GM18951 (cell line): ENCODE data around the gene CDK15.

ENCODE experiments used
- POLR2A ChIP-seq: IDR thresholded peaks from 4 replicates; pipeline ENCODE4 v1.6.1; 2011; ENCODE audit warnings: mild to moderate bottlenecking; ENCODE audit not compliant: insufficient read length, insufficient read depth; ENCODE audit errors: extremely low read depth
- in situ Hi-C: fragments of 300-500 bp; cut with MboI; formaldehyde crosslinking; loops from one replicate; pipeline ENCODE4 v1.12.0; 2022; ENCODE audit warnings: low sequenced_read_pairs, mixed read lengths, inconsistent platforms; ENCODE audit not compliant: unreplicated experiment

Gene CDK15

DNA sequence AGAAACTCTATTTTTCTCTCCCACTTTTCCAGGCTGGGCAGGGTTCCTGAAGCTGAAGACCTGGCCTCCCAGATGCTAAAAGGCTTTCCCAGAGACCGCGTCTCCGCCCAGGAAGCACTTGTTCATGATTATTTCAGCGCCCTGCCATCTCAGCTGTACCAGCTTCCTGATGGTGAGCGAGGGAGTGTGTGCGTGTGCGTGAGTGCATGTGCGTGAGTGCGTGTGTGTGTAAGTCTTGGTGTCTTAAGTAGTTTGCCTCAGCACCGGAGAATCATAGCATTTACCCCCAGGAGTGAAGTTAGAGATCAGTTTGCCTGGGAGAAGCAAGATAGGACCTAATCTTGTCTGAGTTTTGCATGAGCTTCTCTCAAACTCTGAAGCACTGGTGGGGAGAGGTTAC, 73.7 kb downstream of the CDK15 start:
- TF ChIP-seq POLR2A: no peak
- in situ Hi-C loops: no loop called here

DNA sequence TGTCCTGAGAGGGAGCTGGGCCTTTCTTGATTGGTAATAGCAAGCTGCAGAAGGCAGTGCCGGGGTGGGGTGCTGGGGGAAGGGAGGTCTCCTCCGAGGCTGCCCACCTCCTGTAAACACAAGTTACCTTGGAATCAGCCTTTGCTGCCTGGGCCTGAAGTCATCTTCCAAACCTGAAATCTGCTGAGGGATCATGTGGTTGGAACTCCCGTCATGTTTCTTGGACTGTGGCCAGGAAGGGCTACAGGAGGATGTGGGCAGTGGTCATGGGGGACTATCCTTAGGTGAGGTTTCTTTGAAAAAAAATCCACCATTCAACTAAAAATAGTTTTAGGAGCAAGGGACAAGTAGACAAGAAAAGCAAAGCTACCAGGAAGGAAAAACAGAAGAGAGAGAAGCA, 74.2 kb downstream of the CDK15 start:
- in situ Hi-C loops: no loop called here
- TF ChIP-seq POLR2A: no peak

DNA sequence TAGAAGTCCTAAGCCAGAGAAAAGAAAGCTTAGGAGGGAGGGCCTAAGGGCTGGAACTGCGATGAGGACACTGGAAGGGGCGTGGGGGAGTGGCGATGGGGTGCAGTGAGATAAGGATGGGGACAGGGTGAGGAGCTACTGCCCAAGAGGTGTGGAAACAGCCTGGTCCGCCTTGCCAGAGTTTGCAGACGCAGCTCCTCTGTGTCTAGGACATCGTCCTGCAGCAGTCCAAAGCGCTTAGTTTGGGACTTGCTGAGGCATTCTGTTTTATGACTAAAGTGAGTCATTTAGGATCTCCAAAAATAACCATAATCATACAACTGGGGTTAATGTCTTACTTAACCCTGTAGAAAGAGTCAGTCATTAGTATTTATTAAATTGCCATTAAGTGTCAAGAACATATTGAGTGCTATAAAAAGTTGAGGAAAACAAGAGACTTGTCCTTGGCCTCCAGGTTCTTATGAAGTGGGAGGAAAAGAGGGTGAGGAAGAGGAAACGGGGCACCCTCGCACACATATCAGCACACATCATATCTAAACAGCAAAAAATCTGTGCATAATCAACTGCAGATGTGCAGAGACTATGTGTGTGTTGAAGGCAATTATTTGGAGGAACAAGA, 74.8 kb downstream of the CDK15 start:
- TF ChIP-seq POLR2A: peak; percentile 42
- in situ Hi-C loops: no loop called here

DNA sequence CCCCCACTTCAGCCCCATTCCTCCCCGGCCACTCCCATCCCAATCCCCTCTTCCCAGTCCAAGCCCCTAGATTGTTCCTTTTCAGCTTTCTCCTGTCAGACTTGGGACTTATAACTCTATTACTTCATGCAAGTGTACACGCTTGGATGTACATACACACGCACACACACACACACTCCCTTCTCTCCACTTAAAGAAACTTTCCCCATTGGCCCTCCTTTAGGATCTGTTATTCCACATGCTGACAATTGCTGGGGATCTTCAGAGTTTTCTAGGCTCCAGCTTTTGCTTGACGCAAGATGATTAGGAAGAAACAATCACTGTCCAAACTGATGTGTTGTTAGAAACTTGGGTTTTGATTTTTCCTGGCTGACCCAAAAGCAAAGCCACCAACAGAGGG, 75.4 kb downstream of the CDK15 start:
- in situ Hi-C loops: no loop called here

DNA sequence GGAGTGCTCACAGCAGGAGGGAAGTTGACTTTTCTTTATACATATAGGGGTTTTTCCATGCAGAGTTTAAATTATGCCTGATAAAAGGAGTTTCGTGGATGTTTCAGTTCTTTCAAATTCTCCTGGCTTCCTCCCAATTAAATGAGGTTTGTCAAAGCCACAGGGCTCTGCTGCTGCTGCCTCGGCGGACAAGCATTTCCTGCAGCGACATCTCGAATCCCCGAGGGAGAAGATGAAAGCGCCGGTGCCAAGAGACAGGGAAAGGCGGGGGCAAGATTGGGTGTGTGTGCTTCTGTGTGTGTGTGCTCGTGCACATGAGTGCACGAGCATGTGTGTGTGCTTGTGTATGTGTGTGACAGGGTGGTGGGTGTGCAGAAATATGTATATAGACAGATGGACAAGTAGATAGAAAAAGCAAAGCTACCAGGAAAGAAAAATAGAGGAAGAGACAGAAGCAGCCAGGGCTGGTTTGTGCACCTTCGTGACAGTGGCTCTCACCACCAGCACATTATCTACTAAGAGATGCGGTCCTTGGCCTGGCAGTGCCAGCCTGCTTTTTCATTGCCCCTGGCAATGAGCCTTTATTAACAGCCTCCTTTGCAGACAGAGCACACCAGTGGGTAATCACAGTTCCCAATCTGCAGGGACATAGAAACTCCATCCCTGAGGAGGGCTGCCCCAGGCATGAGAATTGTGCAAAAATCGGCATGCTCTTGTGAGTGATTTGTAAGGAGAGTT, 76.2 kb downstream of the CDK15 start:
- TF ChIP-seq POLR2A: no peak
- in situ Hi-C loops: no loop called here

More for the DNA sequence above, 75.4 kb downstream of the CDK15 start:
- TF ChIP-seq POLR2A: no peak

DNA sequence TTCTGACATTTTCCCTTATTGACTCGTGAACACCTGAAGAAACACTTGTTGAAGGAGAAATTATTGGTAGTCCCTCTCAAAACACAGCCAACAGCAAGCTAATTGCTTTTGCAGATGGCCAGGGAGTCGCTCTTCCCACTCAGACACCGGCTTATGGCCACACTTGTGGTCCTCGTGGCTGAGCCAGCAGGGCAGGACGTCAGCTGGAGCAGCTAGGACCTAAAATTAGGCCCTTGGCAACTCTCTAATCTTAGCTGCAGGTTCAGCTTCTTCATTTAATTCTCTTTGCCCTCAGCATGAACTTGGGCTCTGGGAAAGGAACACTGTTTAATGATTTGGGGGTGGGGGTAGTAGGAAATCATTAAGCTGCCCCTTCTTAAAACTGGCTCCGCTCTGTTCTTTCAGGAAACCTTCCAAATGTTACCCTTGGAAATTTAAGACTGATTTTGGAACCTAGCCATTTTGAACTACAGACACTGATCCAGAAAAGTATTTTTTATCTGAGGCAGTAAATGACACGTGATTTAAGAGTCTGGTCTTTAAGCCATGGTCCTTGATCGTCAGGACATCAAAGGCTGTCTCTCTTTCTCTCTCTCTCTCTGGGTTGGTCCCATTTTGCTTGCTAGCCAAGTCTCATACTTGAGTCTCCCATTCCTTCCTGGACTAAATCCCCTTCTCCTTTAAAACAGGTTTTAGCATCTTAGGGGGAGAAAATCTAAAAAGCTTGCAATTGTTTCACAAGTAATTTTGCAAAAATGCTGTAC, 77.5 kb downstream of the CDK15 start:
- in situ Hi-C loops: no loop called here
- TF ChIP-seq POLR2A: no peak

DNA sequence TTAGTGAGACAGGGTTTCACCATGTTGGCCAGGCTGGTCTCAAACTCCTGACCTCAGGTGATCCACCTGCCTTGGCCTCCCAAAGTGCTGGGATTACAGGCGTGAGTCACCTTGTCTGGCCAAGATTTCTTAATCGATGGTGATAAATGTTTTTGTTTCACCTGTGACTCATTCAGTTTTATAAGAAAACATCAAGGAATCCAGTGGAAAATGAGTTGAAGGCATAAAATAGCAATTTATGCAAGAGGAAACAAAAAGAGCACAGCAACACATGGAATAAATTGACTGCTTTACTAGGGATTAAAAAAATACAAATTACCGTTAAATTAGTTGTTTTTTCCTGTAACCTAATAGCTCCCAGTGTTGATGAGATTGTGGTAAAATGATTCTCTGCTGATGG, 80.2 kb downstream of the CDK15 start:
- in situ Hi-C loops: no loop called here
- TF ChIP-seq POLR2A: no peak

DNA sequence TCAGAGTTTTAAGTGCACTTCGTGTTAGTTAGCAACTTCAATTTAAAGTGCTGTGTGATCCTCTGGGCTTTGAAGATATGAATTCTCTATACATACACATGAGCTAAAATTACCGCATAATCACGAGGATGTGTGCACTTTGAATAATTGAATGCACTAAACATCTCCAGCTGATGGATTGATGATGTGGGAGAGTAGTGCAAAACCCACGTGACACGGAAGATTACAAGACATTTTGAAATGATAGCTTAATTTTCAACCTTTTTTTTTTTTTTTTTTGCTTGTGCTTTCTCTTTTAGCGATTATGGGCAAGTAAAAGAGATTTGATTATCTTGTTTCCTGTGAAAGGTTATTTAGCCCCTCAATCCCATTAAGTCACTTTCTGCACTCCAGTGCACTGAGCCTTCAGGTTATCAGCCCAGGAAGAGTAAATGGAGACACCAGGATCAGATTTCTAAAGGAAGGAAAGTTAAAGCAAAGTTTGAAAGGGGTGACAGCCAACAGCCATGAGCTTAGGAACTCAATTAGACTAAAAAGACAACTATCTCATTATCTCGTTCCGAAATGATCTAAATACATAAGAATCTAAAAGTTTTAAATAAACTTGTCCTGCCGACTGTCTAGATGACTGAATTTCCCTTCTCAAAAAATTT, 81.6 kb downstream of the CDK15 start:
- no peak for TF ChIP-seq POLR2A
- in situ Hi-C loops: no loop called here

DNA sequence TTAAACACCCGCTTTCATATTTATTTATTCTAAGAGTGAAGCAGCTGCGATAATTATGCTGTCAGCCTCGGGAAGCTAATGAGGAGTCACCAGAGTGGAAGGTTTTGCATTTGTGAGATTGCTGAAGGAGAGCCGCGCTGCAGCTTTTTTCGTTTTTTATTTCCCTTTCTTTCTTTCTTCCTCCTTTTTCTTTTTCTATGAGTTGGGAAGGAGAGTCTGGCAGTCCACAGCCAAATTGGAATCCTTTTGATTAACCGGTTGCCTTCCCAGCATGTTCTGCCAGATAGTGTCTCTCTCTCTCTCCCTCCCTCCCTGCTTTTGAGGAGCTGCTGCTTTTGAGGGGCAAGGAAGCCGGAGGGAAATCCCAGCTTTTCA, 82.1 kb downstream of the CDK15 start:
- no peak for TF ChIP-seq POLR2A
- in situ Hi-C loops: no loop called here

DNA sequence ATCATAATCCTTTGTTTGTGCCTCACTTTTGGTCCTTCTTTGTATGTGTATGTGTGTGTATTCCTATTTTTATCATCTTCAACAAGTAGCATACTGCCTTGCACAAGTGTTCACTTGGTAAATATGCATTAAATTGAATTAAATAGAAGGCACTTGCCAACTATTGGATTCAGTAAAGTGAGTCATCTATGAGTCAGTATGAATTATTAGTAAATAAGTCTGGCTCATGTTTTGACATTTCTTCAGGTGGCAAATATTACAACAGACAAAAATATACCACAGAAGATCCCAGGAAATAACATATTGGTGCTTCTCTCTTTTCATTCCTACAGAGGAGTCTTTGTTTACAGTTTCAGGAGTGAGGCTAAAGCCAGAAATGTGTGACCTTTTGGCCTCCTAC, 84.1 kb downstream of the CDK15 start:
- in situ Hi-C loops: no loop called here
- no peak for TF ChIP-seq POLR2A

DNA sequence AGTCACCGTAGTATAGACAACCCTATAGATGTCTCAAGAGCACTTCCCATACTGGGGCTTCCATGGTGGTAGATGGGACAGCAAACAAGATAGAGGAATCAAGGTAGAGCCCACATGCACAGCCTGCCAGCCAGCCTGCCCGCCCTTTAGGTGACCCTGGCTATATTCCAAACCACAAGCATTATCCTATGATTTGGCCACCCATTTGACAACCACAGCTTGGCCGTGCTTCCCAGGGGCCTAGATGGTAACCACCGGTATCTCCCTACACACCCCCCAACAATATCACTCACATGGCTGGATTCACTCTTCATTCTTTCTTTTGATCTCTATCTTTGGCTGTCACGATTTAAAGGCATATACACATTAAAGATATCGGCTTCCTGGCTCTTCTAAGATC, 85.3 kb downstream of the CDK15 start:
- in situ Hi-C loops: no loop called here

DNA sequence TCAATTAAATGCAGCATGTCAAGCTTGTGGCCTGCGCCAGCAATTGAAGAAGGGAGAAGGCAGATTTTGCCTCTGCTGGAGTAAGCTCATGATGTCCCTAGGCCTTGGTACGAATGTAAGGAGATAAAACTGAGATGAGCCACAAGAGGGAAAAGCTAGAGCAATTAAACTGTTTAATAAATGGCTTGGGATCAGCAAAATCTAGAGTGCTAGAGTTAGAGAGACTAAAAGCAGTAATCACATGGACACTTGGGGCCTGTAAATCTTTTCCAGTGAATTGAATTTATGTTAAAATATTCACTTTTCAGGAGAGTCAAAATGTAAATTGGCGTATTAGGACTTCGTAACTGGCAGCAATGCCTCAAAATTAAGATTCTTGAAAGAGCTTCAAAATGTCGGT, 86.2 kb downstream of the CDK15 start:
- no peak for TF ChIP-seq POLR2A
- in situ Hi-C loops: no loop called here

More for the DNA sequence above, 85.3 kb downstream of the CDK15 start:
- no peak for TF ChIP-seq POLR2A

DNA sequence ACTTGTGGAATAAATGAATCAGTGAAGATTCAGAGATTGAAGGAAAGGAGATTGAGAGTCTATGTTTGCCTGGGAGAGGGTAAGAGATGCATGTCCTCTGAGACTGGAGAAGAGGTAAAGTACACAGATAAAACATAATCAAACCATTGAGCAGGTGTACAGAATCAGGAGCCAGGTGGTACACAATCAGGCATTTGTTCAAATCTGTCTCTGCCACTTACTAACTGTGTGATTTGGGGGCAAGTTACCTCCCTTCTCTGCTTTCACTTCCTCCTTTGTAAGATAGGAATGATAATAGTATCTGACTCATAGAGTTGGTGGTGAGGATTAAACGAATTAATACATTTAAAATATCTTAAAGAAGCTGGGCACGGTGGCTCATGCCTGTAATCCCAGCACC, 94.0 kb downstream of the CDK15 start:
- in situ Hi-C loops: no loop called here

More for the DNA sequence above, 94.0 kb downstream of the CDK15 start:
- no peak for TF ChIP-seq POLR2A
